ENCODE data around the gene SCGB1A1.
A peak's percentile ranks its signal among the peaks of the same experiment; 100 is the strongest.

SCGB1A1 gene

GRCh38 chr11:62450543-62451240 is 31.9 kb downstream of the SCGB1A1 start:
- no peak for DNase-seq (ENCODE audit: low read depth)

GRCh38 chr11:62451241-62451621 is 32.4 kb downstream of the SCGB1A1 start:
- peak; percentile 49 for DNase-seq (ENCODE audit: low read depth)

DNA sequence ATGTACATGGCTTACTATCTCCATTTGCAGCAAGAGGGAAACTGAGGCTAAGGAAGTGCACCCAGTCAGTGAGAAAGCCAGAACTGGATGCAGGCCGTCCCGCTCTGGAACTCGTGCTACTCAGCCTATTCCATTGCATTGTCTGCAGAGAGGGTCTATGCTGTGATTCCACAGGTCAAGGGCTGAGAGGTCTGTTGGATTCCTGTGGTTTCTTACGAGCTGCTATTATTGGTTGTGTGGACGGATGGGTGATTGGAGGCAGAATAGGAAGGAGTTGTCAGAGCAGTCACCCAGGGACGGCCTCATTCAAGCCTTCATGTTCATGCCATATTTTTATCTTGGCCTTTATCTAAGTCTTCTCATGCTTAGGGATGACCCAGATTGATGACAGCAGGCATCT is 33.4 kb downstream of the SCGB1A1 start:
- no peak for DNase-seq (ENCODE audit: low read depth)

- no peak for DNase-seq (ENCODE audit: low read depth)
These were observed 34.1 kb downstream of the SCGB1A1 start for GRCh38 chr11:62452839-62453468.

GRCh38 chr11:62456630-62457029 is 37.8 kb downstream of the SCGB1A1 start:
- DNase-seq (ENCODE audit: low read depth): no peak

DNA sequence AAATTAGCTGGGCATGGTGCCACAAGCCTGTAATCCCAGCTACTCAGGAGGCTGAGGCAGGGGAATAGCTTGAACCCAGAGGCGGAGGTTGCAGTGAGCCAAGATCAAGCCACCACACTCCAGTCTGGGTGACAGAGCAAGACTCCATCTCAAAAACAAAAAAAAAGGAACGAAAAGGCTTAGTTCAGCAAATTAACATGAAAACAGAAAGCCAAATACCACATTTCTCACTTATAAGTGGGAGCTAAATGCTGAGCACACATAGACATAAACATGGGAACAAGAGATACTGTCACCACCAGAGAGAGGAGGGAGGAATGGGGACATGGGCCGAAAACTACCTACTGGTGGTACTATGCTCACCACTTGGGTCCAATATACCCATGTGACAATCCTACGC is 38.6 kb downstream of the SCGB1A1 start:
- no peak for DNase-seq (ENCODE audit: low read depth)

GRCh38 chr11:62458212-62459002 is 39.6 kb downstream of the SCGB1A1 start:
- no peak for DNase-seq (ENCODE audit: low read depth)

DNA sequence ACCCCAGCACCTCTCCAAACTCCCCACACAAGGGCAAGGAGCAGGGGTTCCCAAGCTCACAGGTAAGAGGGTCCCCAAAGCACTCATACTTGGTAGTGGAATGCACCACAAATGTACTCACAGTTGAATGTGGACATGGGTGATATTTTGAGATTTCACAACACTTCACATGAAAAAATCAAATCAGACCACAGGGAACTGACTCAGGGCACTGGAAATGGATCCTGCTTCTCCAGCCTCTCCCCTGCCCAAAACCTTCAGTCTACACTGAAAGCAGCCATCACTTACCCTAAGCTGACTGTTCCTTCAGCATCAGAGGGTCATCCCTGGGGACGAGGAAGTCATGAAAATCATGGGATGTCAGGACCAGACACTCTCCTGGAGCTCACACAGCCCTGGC is 40.2 kb downstream of the SCGB1A1 start:
- DNase-seq (ENCODE audit: low read depth): peak; percentile 54

DNA sequence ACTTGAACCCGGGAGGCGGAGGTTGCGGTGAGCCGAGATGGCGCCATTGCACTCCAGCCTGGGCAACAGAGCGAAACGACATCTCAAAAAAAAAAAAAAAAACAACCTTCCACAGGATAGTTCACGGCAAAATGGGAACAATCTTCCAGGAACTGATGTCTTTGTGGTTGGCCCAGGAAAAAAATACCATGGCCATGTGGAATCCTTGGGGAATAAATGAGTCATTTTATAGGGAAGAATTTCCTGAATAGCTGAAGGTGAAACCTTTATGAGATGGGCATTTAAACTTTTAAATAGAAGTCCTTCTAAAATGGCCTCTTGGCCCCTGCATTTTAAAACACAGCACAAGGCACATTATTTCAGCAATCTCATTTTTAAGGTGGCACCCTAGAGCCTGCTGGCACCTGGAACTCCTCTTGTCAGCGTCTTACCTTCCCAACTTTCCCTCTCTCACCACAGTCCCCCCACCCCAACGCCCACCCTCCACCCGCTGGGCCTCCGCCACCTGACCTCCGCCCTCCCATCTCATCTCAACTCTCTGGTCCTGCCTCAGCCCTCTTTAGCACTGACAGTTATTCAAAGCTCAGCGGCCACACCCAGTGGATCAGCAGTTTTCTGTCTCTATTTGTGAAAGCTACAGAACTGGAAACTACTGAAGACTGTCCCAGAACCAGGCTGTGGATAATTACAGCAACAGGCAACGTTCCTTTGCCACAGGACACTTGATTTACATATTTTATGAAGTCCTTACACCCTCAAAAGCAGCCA is 43.1 kb downstream of the SCGB1A1 start:
- peak; percentile 50 for DNase-seq (ENCODE audit: low read depth)

GRCh38 chr11:62462508-62462892 is 43.7 kb downstream of the SCGB1A1 start:
- no peak for DNase-seq (ENCODE audit: low read depth)

GRCh38 chr11:62463121-62463542 is 44.3 kb downstream of the SCGB1A1 start:
- no peak for DNase-seq (ENCODE audit: low read depth)

GRCh38 chr11:62464655-62465054 is 45.8 kb downstream of the SCGB1A1 start:
- DNase-seq (ENCODE audit: low read depth): no peak

- DNase-seq (ENCODE audit: low read depth): peak; percentile 22
These were observed 47.6 kb downstream of the SCGB1A1 start for GRCh38 chr11:62466444-62466843.

DNA sequence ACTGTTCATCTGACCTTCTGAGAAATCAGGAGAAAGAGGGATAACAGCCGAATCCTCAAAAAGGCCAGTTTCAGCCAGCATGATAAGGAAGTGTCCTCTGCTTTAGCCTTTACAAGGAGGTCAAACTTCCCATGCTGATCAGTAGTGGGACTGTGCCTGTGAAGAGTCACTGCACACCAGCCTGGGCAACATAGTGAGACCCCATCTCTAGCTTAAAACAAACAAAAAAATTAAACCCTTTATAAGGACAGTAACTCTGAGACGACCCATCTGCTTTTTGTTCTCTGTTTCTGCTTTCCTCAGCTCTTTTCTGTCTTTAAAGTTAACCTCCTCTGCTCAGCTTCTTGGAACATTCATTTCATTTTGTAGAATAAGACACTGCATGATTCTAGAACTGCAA is 49.7 kb downstream of the SCGB1A1 start:
- DNase-seq (ENCODE audit: low read depth): no peak

DNA sequence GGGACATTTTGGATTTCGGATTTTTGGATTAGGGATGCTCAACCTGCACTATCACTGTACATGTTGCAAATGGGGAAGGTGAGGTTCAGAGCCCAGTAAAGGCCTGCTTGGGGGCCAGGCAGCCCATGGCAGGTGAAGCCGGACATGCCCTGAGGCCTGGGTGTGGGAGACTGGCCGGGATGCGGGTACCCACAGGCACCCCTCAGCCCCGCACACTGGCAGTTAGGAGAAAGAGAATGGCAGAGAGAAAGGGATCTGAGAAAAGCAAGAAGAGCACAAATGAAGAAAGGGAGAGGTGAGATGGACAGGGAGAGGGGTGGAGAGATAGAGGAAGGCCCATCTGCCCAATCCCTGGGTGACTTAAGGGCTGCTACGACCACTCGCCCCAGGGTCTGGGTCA is 52.8 kb downstream of the SCGB1A1 start:
- DNase-seq (ENCODE audit: low read depth): no peak

- peak; percentile 89 for DNase-seq (ENCODE audit: low read depth)
These were observed 53.4 kb downstream of the SCGB1A1 start for GRCh38 chr11:62472063-62472884.

Measured in amniotic epithelial cell (primary cell).